Neural progenitor cell (in vitro differentiated cells): ENCODE measurements around the gene IL36B. TPM values are rescaled to one million over a fixed set of nuclear protein-coding genes. Genes with fewer than 3 reads are reported as not detected.

Experiments used
- DNase-seq: peaks from one replicate; pipeline ENCODE4 v3.0.0-alpha.2; 2016; ENCODE audit warnings: low spot score
- H2AFZ ChIP-seq: fragments of 200-600 bp; sonication (generic); replicated peaks from 2 replicates; pipeline ENCODE4 v1.6.1; 2016; ENCODE audit warnings: antibody characterized with exemption
- H3F3A ChIP-seq: fragments of 200-600 bp; sonication (generic); 2 replicates; pipeline ENCODE4 v1.6.1; 2016; ENCODE audit warnings: antibody characterized with exemption, low read depth
- H3K27ac ChIP-seq: fragments of 200-600 bp; sonication (generic); 2 replicates; pipeline ENCODE4 v1.5.1; 2016; ENCODE audit warnings: mild to moderate bottlenecking
- H3K27me3 ChIP-seq: fragments of 200-600 bp; sonication (generic); 2 replicates; pipeline ENCODE4 v1.6.1; 2016; ENCODE audit warnings: mild to moderate bottlenecking, moderate library complexity
- H3K36me3 ChIP-seq: fragments of 200-600 bp; sonication (generic); 2 replicates; pipeline ENCODE4 v1.5.1; 2016
- H3K4me1 ChIP-seq: fragments of 200-600 bp; sonication (generic); 2 replicates; pipeline ENCODE4 v1.6.1; 2016; ENCODE audit warnings: mixed run types
- H3K4me2 ChIP-seq: fragments of 200-600 bp; sonication (generic); 2 replicates; pipeline ENCODE4 v1.6.1; 2016
- H3K4me3 ChIP-seq: fragments of 200-600 bp; sonication (generic); 2 replicates; pipeline ENCODE4 v1.5.1; 2016
- H3K79me2 ChIP-seq: fragments of 200-600 bp; sonication (generic); 2 replicates; pipeline ENCODE4 v1.6.1; 2016; ENCODE audit warnings: low read depth
- H3K9ac ChIP-seq: fragments of 200-600 bp; sonication (generic); 2 replicates; pipeline ENCODE4 v1.6.1; 2016
- H3K9me3 ChIP-seq: fragments of 200-600 bp; sonication (generic); 2 replicates; pipeline ENCODE4 v1.5.1; 2016; ENCODE audit warnings: low read depth
- H4K20me1 ChIP-seq: fragments of 200-600 bp; sonication (generic); 2 replicates; pipeline ENCODE4 v1.6.1; 2016; ENCODE audit warnings: low read depth
- H3K27ac Mint-ChIP-seq: 3 replicates; pipeline ENCODE4 v1.8.0; 2021; ENCODE audit warnings: mixed read lengths
- H3K27me3 Mint-ChIP-seq: 2 replicates; pipeline ENCODE4 v1.8.0; 2022; ENCODE audit warnings: low read depth, mild to moderate bottlenecking, inconsistent platforms, moderate library complexity, mixed read lengths; ENCODE audit not compliant: insufficient read depth
- H3K36me3 Mint-ChIP-seq: 3 replicates; pipeline ENCODE4 v1.8.0; 2021; ENCODE audit warnings: mixed read lengths
- H3K4me1 Mint-ChIP-seq: 3 replicates; pipeline ENCODE4 v1.8.0; 2021; ENCODE audit warnings: mixed read lengths
- H3K4me3 Mint-ChIP-seq: 3 replicates; pipeline ENCODE4 v1.8.0; 2021; ENCODE audit warnings: mild to moderate bottlenecking, moderate library complexity, mixed read lengths
- H3K9me3 Mint-ChIP-seq: 3 replicates; pipeline ENCODE4 v1.8.0; 2020; ENCODE audit warnings: mixed read lengths
- EZH2 ChIP-seq: fragments of 200-600 bp; sonication (generic); IDR thresholded peaks from 2 replicates; pipeline ENCODE4 v1.6.1; 2017; ENCODE audit warnings: antibody characterized with exemption, mild to moderate bottlenecking, moderate library complexity
- EZH2phosphoT487 ChIP-seq: fragments of 200-600 bp; sonication (generic); IDR thresholded peaks from 2 replicates; pipeline ENCODE4 v1.6.1; 2017; ENCODE audit warnings: antibody characterized with exemption
- total RNA-seq: library from RNA; depleted of rRNA; stranded (reverse); fragments of >200 nt; gene quantifications from 2 replicates; pipeline ENCODE4 v1.2.3, GENCODE V29; 2015; ENCODE audit warnings: low replicate concordance
- TF ChIP-seq, protein P1 (sequence below): fragments of 200-600 bp; sonication (generic); IDR thresholded peaks from 2 replicates; pipeline ENCODE4 v1.5.1; 2017; ENCODE audit warnings: antibody characterized with exemption, mild to moderate bottlenecking

Gene IL36B
- total RNA-seq, 1 donor from 2014 or later, result not detected

GRCh38 chr2:113015042-113015441 lies 37.6 kb downstream of the IL36B start:
- no peaks in the 10 kb centered on the region for H3F3A ChIP-seq
- no peak for TF ChIP-seq EZH2
- TF ChIP-seq EZH2phosphoT487, result no peak
- TF ChIP-seq, protein P1, sequence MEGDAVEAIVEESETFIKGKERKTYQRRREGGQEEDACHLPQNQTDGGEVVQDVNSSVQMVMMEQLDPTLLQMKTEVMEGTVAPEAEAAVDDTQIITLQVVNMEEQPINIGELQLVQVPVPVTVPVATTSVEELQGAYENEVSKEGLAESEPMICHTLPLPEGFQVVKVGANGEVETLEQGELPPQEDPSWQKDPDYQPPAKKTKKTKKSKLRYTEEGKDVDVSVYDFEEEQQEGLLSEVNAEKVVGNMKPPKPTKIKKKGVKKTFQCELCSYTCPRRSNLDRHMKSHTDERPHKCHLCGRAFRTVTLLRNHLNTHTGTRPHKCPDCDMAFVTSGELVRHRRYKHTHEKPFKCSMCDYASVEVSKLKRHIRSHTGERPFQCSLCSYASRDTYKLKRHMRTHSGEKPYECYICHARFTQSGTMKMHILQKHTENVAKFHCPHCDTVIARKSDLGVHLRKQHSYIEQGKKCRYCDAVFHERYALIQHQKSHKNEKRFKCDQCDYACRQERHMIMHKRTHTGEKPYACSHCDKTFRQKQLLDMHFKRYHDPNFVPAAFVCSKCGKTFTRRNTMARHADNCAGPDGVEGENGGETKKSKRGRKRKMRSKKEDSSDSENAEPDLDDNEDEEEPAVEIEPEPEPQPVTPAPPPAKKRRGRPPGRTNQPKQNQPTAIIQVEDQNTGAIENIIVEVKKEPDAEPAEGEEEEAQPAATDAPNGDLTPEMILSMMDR, result no peak
- no peaks in the 10 kb centered on the region for H3K79me2 ChIP-seq
- no peaks in the 10 kb centered on the region for H3K9me3 ChIP-seq
- no peak overlapping the region for H3K4me3 ChIP-seq
- peaks cover 28% of the 10 kb centered on the region for H3K27me3 ChIP-seq
- no peak overlapping the region for H2AFZ ChIP-seq
- H4K20me1 ChIP-seq, result no peaks in the 10 kb centered on the region
- no peak for DNase-seq
- no peaks in the 10 kb centered on the region for H3K36me3 Mint-ChIP-seq
- peaks cover 4% of the 10 kb centered on the region for H3K9me3 Mint-ChIP-seq
- no peak overlapping the region for H3K4me3 Mint-ChIP-seq
- no peaks in the 10 kb centered on the region for H3K4me1 ChIP-seq
- no peak overlapping the region for H3K27ac ChIP-seq
- H3K27ac Mint-ChIP-seq, result no peak overlapping the region
- no peaks in the 10 kb centered on the region for H3K4me1 Mint-ChIP-seq
- peaks cover 2% of the 10 kb centered on the region for H3K27me3 Mint-ChIP-seq
- no peaks in the 10 kb centered on the region for H3K36me3 ChIP-seq
- no peak overlapping the region for H3K9ac ChIP-seq
- H3K4me2 ChIP-seq, result no peak overlapping the region

- peaks cover 28% of the 10 kb centered on the region for H3K27me3 ChIP-seq
- H3K9me3 ChIP-seq, result no peaks in the 10 kb centered on the region
- no peaks in the 10 kb centered on the region for H3K4me1 ChIP-seq
- H3K4me3 ChIP-seq, result no peak overlapping the region
- no peak overlapping the region for H3K4me3 Mint-ChIP-seq
- H3K4me2 ChIP-seq, result no peak overlapping the region
- no peaks in the 10 kb centered on the region for H3K36me3 Mint-ChIP-seq
- H3K27ac Mint-ChIP-seq, result no peak overlapping the region
- H3K4me1 Mint-ChIP-seq, result no peaks in the 10 kb centered on the region
- no peak for DNase-seq
- no peaks in the 10 kb centered on the region for H3K36me3 ChIP-seq
- no peaks in the 10 kb centered on the region for H4K20me1 ChIP-seq
- no peaks in the 10 kb centered on the region for H3F3A ChIP-seq
- no peak for TF ChIP-seq EZH2
- TF ChIP-seq, protein P1, result no peak
- TF ChIP-seq EZH2phosphoT487, result no peak
- no peaks in the 10 kb centered on the region for H3K79me2 ChIP-seq
- H3K27me3 Mint-ChIP-seq, result peaks cover 2% of the 10 kb centered on the region
- H3K27ac ChIP-seq, result no peak overlapping the region
- peaks cover 4% of the 10 kb centered on the region for H3K9me3 Mint-ChIP-seq
- no peak overlapping the region for H3K9ac ChIP-seq
- H2AFZ ChIP-seq, result no peak overlapping the region
These were observed 38.6 kb downstream of the IL36B start for GRCh38 chr2:113014067-113014466.

GRCh38 chr2:113013336-113013661 lies 39.4 kb downstream of the IL36B start:
- no peak overlapping the region for H2AFZ ChIP-seq
- no peaks in the 10 kb centered on the region for H3K9me3 ChIP-seq
- H3K9me3 Mint-ChIP-seq, result no peaks in the 10 kb centered on the region
- H3K27me3 Mint-ChIP-seq, result peaks cover 2% of the 10 kb centered on the region
- TF ChIP-seq EZH2, result no peak
- TF ChIP-seq EZH2phosphoT487, result no peak
- TF ChIP-seq, protein P1, result no peak
- H3K4me1 ChIP-seq, result no peaks in the 10 kb centered on the region
- peaks cover 28% of the 10 kb centered on the region for H3K27me3 ChIP-seq
- no peaks in the 10 kb centered on the region for H3K36me3 ChIP-seq
- no peak for DNase-seq
- H3K4me3 ChIP-seq, result no peak overlapping the region
- no peaks in the 10 kb centered on the region for H3F3A ChIP-seq
- no peak overlapping the region for H3K4me2 ChIP-seq
- no peak overlapping the region for H3K27ac ChIP-seq
- no peak overlapping the region for H3K9ac ChIP-seq
- no peak overlapping the region for H3K4me3 Mint-ChIP-seq
- no peaks in the 10 kb centered on the region for H3K4me1 Mint-ChIP-seq
- no peaks in the 10 kb centered on the region for H4K20me1 ChIP-seq
- no peaks in the 10 kb centered on the region for H3K79me2 ChIP-seq
- no peak overlapping the region for H3K27ac Mint-ChIP-seq
- no peaks in the 10 kb centered on the region for H3K36me3 Mint-ChIP-seq
